Breast epithelium (tissue), 3 donors: ENCODE results near the gene KIAA1549.

Experiments
- CTCF ChIP-seq, 3 donors: fragments of 450-650 bp; IDR thresholded peaks; one replicate each; pipeline ENCODE4 v1.5.1; 2016 to 2017; ENCODE audit warnings: antibody characterized with exemption in 3 of 3, mild to moderate bottlenecking in 3 of 3, moderate library complexity in 3 of 3
- POLR2A ChIP-seq: fragments of 450-650 bp; IDR thresholded peaks from one replicate; pipeline ENCODE4 v1.6.1; 2016; ENCODE audit warnings: antibody characterized with exemption, mild to moderate bottlenecking, moderate library complexity

- TF ChIP-seq CTCF (IDR thresholded peaks at IDR 0.05) (no peak), POLR2A (no peak)
Observed at GRCh38 chr7:138917771-138918170, 63.4 kb downstream of the KIAA1549 start.
